DMS53 treated with DMSO at 0.1 percent for 48 hours (cell line): ENCODE data around the gene SPRING1.

ENCODE experiments used
- DNase-seq: peaks from one replicate; lab custom pipeline; 2025; ENCODE audit not compliant: unreplicated experiment; lab: John Stamatoyannopoulos, UW

The SPRING1 gene

DNA sequence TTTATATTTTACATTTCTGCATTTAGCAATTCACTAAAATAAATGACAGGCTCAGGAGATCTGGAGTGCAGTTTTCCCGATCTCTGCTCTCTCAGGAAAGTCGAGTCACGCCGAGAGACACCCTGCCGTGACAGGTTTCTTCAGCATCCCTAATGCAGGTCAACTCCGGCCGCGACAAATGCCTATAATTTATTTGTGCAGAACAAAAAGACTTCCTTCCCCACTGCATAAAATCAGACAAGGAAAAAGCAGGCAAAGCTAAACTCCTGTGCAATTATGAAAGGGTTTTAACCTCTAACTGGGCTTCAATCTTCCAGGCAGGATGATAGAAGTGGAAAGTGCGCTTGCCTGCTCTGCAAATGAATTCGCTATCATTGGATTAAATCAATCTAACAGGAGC, 28.1 kb downstream of the SPRING1 start:
- no peak for DNase-seq

DNA sequence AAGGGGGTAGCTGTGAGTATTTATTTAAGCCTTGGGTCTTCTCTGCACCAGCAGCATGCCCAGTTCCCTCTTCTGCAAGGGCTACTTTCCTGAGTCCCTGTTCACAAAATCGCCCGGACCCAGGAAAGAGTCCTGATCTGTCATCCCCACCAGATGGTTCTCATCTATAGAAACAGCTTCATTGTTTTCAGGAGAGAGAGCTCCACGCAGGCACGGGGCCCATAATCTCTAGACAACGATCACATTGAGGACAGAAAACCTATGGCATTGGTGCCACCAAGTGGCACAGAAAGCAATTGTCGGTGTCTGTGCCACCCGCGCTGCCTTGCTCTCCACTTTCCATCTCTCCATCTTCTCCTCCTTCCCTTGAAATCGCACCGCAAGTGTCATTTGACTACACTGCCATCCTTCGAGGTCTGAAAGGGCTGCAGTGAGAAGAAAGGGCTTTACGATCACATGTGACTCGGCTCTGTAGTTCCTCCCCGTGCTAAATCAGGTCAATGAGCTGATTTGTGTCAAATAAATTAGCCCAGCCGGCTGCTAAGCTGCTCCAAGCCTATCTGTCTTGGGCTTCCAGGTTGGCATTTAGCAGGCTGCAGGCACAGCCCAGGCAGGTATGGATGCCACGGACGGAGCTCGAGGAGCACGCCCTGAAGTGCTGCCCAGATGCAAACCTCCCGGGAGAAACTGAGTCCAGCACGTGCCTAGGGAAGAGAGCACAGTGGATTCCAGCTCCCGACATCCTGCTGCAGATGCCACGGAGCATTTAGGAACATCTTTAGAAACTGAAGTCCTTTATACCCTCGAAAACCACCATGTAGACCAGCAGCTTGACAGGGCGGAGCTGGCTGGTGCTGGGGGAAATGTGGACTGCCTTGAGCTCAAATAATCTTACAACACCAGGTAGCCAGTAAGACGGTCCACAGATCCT, 28.8 kb downstream of the SPRING1 start:
- peak; percentile 91 for DNase-seq

DNA sequence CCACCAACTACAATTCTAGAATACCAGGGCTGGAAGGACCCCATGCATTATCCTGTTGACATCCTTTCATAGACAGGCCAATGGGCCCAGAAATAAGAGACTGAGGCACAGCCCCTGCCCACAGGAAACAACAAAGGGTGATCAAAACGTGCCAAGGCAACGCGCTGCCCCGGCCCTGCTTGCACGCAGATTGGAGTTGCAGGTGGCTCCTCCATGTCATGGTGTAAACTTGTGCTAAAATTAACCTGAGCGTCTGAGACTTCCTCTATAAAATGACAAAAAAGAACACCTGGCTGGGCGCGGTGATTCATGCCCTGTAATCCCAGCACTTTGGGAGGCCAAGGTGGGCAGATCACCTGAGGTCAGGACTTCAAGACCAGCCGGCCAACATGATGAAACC, 30.1 kb downstream of the SPRING1 start:
- no peak for DNase-seq

DNA sequence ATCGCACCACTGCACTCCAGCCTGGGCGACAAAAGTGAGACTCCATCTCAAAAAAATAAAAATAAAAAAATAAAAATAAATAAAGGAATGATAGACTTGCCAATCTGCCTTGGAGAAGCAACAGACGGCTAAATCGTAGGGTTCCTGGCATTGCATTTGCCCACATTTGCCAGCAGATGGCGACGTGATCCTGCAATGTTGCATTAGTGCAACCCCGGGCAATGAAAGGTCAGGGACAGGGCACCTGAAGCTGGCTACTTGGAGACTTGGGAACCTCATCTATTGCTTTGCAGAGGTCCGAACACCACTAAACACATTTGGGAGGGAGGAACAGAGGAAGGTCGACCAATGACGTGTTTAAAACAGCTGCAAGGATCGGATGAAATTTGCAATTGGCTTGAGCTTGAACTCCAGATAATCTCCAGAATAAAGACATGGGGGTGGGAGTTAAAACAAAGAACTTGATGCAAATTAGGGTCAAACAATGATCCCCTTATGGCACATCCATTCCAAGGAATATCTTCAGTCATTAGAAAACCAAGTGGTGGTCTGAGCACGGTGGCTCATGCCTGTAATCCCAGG, 34.6 kb downstream of the SPRING1 start:
- peak; percentile 68 for DNase-seq

DNA sequence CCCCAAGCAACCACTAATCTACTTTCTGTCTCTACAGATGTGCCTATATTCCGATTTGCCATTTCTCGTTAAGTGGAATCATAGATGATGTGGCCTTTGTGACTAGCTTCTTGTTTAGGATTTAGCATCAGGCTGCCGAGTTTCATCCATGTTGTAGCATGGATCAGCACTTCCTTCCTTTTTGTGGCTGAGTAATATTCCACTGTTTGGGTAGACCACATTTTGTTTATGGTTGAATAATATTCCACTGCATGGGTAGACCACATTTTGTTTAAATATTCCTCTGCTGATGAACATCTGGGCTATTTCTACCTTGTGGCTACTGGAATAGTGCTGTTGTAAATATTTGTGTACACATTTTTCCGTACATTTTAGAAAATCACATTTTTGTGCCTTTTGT, 36.4 kb downstream of the SPRING1 start:
- no peak for DNase-seq

DNA sequence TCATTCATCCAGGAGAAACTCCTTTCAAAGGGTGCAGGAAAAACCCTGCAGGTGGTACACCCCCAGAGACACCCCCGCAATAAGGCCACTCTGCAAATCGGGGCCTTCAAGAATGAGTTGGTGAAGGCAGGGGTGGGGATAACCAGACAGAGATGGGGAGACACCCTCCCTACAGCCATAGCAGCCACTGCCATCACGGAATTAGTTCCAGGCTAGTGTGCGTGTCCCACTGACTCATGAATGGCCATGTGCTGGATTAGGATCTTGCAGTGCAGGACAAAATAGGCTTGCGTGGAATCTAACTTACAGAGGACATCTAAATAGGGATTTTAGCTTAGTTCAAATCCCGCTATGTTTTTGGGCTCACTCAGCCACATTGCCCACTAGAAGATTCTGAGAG, 37.8 kb downstream of the SPRING1 start:
- no peak for DNase-seq

DNA sequence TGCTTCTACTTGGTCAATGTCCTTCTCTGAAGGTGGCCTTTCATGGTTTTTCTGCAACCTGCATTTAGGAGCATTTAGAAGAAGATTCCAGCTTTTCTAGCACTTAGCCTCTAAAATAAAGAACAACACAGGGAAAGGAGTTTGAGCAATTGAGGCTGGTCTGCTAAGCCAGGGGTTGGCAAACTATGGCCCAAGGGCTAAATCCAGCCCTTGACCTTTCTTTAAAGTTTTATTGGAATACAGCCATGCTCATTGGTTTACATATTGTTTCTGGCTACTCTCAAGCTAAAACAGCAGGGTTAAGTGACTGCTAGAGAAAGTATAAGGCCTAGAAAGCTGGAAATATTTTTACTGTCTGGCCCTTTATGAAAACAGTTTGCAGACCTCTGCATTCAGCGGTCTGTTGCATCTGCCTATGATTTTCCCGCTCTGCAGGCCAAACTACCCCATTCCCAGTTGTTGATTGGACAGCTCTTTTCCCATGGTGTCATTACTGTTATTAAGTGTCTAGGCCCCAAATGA, 39.3 kb downstream of the SPRING1 start:
- no peak for DNase-seq

DNA sequence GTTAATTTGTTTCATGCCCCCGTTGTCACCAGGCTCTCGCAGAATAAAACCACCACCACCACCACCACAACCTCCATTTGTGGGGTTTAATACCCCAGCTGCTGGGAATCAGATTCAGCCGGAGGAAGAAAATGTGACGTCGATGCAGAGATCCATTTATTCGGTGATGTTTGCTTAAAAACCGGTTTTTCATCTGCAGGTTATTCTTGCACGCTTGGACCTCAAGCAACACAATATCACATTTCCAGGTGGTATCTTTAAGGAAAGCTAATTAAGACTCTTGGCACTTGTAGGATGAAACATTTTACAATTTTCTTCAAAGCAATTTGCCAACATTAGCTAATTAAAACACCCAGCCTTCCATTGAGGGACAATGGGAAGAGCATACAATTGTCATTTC, 39.8 kb downstream of the SPRING1 start:
- peak; percentile 98 for DNase-seq

DNA sequence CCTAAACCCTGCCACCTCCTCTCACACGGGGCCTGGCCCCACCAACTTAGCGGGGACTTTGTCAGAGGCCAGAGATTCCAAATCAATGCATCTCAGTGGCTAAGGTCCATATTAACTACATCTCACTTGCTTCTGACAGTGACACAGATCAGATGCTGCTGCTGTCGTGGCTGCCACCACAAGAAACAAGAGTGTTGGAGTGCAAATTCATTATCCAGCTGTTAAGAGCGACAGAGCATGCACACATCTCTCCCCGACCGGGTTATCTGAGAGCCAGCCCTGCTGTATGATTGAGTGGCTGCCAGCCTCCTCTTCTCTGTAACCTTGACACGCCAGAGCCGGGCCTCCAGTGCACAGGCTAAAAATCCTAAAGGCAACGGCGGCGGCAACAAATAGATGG, 40.2 kb downstream of the SPRING1 start:
- peak; percentile 95 for DNase-seq

DNA sequence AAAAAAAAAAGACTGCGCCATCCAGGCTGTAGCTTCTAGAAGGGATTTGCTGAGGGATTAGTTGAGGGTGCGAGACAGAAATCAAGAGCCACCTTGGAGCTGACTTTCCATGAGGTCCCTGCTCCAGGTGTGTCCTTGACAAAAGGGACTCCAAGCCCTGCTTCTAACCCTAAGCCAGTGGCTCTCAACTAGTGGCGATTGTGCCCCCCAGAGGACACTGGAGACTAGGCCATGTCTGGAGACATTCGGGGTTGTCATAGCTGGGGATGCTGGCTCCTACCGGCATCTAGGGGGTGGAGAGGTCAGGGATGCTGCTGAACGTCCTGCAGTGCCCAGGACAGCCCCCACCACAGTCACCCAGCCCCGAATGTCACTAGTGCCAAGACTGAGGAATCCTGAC, 40.6 kb downstream of the SPRING1 start:
- peak; percentile 67 for DNase-seq

DNA sequence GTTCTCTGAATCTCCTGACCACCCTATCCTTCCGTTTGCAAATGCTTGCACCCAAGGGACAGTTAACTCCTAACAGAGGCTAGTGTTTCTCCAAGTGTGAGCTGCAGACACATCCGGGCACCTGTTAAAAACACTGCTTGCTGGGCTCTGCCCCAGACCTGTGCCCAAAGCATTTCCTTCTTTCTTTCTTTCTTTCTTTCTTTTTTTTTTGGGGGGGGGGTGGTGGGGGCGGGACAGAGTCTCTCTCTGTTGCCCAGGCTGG, 42.5 kb downstream of the SPRING1 start:
- no peak for DNase-seq

DNA sequence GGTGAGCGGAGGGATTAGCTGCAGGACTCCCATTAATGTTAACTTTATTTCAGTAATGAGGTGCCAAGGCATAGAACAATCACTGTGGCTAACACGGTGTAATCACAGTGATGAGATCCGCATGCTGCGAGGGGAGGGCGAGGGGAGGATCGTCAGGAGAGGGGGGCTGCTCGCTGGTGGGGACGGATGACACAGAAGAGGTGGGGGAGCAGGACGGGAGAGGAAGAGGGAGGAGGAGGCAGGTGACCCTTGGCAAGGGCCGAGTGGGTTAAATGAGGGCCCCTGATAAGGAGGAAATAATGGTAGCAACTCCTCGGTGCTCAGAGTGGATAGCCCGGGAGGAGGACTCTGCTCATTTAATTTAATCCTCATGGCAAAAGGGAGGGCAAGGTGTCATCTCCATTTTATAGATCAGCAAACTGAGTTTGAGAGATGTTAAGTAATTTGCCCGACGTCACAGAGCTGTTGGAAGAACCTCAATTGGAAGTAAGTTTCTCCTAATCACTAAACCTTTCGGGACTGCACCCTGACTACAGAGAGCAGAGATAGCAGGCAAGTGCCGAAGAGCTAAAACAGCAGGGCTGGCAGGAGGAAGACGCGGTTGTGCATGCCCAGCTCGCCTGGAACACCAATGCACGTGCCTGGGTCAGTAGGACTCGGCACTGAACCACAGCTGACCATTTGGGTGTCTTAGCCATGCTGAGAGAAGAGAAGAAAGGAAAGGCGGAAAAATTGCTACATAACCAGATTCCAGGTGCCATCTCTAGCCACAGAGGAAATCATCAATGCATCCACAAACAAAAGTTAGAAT, 43.0 kb downstream of the SPRING1 start:
- no peak for DNase-seq

DNA sequence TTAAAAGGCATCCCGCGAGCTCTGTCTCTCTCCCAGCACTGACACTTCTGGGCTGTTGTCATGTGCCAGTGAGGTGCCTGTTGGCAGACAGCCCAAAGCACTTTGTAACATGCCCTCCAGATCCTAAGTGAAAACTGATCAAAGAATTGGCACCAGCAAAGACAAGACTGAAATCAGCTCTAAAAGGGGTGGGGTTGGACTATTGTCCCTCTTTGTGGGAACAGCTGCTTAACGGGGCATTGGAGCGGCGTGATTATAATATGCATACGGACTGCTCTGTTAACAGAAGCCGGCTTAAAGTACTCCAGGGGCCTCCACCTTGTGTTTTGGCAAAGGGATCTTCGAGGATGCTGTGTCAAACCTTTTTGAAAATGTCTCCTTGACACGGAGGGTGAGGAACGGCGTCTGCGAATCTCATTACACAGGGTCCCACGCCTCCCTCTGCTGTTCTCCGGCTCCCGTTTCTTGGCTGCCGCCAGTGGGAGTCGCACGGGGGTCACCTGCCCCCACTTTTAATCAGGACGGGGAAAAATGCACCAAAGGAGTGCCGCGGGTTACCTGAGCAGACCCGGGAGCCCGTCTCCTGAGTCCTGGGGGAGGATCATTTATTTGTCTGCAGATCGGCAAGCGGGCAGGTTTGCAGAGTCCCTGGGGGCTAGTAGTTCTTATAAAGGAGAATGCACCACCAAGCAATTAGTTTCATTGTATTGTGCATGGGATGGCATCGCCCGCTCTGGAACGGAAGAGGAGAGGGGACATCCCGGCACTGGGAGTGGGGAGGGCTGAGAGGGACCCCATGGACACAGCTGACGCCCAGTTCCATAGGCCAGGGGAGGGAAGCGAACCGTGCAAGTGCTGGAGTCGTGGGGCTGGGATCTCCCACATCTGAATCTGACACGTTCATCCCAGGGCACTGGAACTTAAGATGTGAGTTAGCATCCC, 44.3 kb downstream of the SPRING1 start:
- DNase-seq = no peak

DNA sequence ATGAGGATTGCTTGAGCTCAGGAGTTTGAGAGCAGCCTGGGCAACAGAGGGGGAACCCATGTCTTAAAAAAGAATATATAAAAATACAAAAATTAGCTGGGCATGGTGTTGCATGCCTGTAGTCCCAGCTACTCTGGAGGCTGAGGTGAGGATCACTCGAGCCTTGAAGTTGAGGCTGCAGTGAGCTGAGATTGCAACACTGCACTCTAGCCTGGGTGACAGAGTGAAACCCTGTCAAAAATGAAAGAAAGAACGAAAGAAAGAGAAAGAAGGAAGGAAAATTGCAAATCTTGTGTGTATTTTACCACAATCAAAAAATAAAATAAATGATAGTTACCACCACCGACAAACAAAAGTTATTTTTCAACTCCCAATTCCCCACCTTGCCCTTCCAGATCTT, 45.3 kb downstream of the SPRING1 start:
- DNase-seq = no peak

DNA sequence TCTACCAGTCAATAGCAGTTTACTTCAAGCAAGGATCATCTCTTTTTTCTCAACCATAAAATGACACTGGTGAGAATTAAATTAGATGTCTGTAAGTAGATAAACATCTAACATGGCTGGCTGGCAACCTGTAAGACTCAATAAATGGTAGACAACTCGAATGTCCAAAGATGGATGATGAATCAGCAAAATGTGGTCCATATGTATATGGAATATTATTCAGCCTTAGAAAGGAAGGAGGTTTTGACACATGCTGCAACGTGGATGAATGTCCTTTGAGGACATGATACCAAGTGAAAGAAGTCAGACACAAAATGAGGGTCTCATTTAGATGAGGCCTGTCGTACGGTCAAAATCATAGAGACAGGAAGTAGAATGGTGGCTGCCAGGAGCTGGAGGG, 46.2 kb downstream of the SPRING1 start:
- no peak for DNase-seq

DNA sequence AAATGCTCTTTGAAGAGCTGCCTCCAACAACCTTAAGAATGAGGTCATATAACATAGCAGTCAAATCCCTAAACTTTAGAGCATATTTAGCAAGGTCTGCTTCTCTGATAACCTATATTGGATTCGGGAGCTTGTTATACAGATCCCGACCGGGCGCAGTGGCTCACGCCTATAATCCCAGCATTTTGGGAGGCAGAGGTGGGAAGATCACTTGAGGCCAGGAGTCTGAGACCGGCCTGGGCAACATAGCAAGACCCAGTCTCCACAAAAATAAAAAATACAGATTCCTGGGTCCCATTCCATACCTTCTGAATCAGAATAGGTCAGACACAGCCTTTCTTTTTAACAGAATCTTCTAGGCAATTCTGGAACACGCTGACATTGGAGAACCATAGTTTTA, 46.7 kb downstream of the SPRING1 start:
- DNase-seq = no peak

DNA sequence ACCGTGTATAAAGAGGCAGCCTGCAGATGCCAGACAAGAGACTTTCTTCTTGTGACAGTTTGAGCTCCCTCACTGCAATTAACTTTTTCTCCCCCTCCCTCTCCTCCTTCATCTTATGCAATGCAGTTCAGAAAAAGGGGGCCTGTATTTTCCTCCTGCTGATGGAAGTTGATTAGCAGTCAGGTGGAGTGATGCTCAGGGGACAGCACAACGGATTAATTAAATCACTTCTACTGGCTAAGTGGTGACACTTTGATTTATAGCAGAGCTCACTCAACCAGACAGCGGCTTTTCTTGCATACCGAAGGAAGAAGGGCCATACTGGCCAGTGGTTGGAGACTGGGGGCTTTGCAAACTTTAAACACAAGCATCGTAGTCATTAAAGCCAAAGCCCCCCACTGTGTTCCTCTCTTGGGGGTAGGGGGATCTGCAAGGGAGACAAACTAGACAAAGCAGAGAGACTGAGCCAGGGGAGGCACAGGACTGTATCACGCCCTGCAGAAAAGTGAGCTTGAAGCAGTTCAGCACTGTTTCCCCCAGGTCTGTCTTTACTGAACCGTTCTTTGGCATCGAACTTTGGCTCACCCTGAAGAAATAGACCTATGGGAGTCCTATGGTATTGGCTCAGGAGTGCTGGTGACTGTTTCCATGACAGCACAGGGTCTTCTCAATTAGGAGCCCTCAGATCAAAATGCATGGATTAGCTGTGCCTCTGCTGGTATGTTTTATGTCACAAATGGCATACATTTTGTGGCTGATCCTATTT, 47.7 kb downstream of the SPRING1 start:
- no peak for DNase-seq

DNA sequence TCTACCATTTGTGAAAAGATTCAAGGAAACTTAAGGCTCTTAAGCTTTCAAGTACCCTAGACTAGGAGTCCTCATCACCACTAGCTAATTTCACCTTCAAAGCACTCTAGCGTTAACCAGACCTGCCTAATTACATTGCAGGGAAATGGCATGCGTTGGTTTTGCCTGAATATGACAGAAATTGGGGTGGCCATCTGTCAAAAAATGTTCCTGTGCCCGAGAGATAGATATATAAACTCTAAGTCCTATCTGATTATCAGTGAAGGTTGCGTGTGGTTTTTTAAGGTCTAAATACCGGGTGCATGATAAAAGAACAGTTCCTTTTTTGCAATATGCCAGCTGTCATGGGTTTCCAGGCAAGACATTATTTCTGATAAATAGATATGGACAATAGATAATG, 48.3 kb downstream of the SPRING1 start:
- no peak for DNase-seq
